MM.1S (cell line): Measurements from ENCODE around the gene CHST11.

Source experiments
- DNase-seq: peaks from one replicate; pipeline ENCODE4 v3.0.0-alpha.2; 2015
- H2AFZ ChIP-seq: fragments of 300-600 bp; sonication (generic); 2 replicates; pipeline ENCODE4 v1.6.0; 2016; ENCODE audit warnings: antibody characterized with exemption, low read length
- H3F3A ChIP-seq: fragments of 300-600 bp; sonication (generic); 2 replicates; pipeline ENCODE4 v1.6.1; 2016; ENCODE audit warnings: mild to moderate bottlenecking, antibody characterized with exemption, low read length, moderate library complexity, mixed read lengths; ENCODE audit not compliant: insufficient read depth
- H3K27ac ChIP-seq: fragments of 300-600 bp; sonication (generic); 2 replicates; pipeline ENCODE4 v1.5.1; 2016; ENCODE audit warnings: mild to moderate bottlenecking, low read length
- H3K27me3 ChIP-seq: fragments of 300-600 bp; sonication (generic); replicated peaks from 2 replicates; pipeline ENCODE4 v1.6.0; 2016; ENCODE audit warnings: low read length; ENCODE audit not compliant: insufficient read depth
- H3K36me3 ChIP-seq: fragments of 300-600 bp; sonication (generic); replicated peaks from 2 replicates; pipeline ENCODE4 v1.6.1; 2016; ENCODE audit warnings: mild to moderate bottlenecking, low read length, mixed read lengths; ENCODE audit not compliant: insufficient read depth
- H3K4me1 ChIP-seq: fragments of 300-600 bp; sonication (generic); 2 replicates; pipeline ENCODE4 v1.6.1; 2016; ENCODE audit warnings: low read length, mixed read lengths
- H3K4me2 ChIP-seq: fragments of 300-600 bp; sonication (generic); 2 replicates; pipeline ENCODE4 v1.6.0; 2016; ENCODE audit warnings: low read depth, low read length
- H3K4me3 ChIP-seq: fragments of 300-600 bp; sonication (generic); 2 replicates; pipeline ENCODE4 v1.5.1; 2016; ENCODE audit warnings: low read length, mixed read lengths
- H3K79me2 ChIP-seq: fragments of 300-600 bp; sonication (generic); 2 replicates; pipeline ENCODE4 v1.6.1; 2016; ENCODE audit warnings: mixed run types, low read length, mixed read lengths
- H3K9ac ChIP-seq: fragments of 300-600 bp; sonication (generic); 2 replicates; pipeline ENCODE4 v1.6.1; 2016; ENCODE audit warnings: low read length, mixed read lengths
- H3K9me2 ChIP-seq: fragments of 300-600 bp; sonication (generic); replicated peaks from 2 replicates; pipeline ENCODE4 v1.6.1; 2016; ENCODE audit warnings: mild to moderate bottlenecking, low read length, mixed read lengths; ENCODE audit not compliant: insufficient read depth
- H3K9me3 ChIP-seq: fragments of 300-600 bp; sonication (generic); replicated peaks from 2 replicates; pipeline ENCODE4 v1.6.1; 2016; ENCODE audit warnings: mild to moderate bottlenecking, low read length, mixed read lengths; ENCODE audit not compliant: insufficient read depth
- H4K20me1 ChIP-seq: fragments of 300-600 bp; sonication (generic); 2 replicates; pipeline ENCODE4 v1.6.1; 2016; ENCODE audit warnings: mild to moderate bottlenecking, low read length, moderate library complexity, mixed read lengths; ENCODE audit not compliant: insufficient read depth
- EZH2 ChIP-seq: fragments of 300-600 bp; sonication (generic); optimal IDR thresholded peaks from 2 replicates; pipeline ENCODE3; 2017; ENCODE audit warnings: low read depth, mild to moderate bottlenecking, antibody characterized with exemption, low read length, mixed read lengths
- EZH2phosphoT487 ChIP-seq: fragments of 300-600 bp; sonication (generic); IDR thresholded peaks from 2 replicates; pipeline ENCODE4 v1.6.1; 2018; ENCODE audit warnings: antibody characterized with exemption, low read length
- TF ChIP-seq, protein P1 (sequence below): fragments of 300-600 bp; sonication (generic); IDR thresholded peaks from 2 replicates; pipeline ENCODE4 v1.5.1; 2016; ENCODE audit warnings: antibody characterized with exemption, low read length, mixed read lengths

Gene CHST11

DNA sequence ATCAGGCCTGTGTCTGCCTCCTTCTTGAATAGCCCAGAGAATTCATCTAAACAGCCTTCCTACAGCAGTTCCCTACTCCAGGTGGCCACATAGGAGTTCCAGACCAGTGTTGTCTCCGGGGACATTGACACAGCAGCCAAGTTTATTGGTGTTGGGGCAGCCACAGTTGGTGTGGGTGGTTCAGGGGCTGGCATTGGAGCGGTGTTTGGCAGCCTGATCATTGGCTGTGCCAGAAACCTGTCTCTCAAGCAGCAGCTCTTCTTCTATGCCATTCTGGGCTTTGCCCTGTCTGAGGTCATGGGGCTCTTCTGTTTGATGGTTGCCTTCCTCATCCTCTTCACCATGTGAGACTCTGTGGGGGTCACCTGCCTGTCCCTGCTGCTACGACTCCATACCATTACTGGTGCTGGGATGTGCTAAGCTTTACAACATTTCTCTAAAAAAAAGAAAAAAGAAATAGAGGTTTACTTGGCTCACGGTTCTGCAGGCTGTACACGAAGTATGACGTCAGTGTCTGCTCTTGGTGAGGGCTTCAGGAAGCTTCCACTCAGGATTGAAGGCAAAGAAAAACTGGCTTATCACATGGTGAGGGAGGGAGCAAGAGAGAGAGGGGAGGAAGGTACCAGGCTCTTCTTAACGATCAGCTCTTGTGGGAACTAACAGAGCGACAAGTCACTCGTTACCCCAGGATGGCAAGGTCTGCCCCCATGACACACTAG lies 57.5 kb downstream of the CHST11 start:
- Histone ChIP-seq H3K4me3 (no peak overlapping the region), H3K27me3 (no peaks in the 10 kb centered on the region), H2AFZ (no peak overlapping the region), H3K4me2 (no peak overlapping the region), H3K27ac (no peak overlapping the region), H3K9me3 (no peaks in the 10 kb centered on the region), H3K9ac (no peak overlapping the region), H3F3A (no peaks in the 10 kb centered on the region), H3K36me3 (no peaks in the 10 kb centered on the region), H3K4me1 (no peaks in the 10 kb centered on the region), H3K79me2 (peaks cover 68% of the 10 kb centered on the region), H3K9me2 (no peaks in the 10 kb centered on the region), H4K20me1 (no peaks in the 10 kb centered on the region)
- DNase-seq = no peak
- TF ChIP-seq EZH2 (no peak), EZH2phosphoT487 (no peak)
- TF ChIP-seq, protein P1, sequence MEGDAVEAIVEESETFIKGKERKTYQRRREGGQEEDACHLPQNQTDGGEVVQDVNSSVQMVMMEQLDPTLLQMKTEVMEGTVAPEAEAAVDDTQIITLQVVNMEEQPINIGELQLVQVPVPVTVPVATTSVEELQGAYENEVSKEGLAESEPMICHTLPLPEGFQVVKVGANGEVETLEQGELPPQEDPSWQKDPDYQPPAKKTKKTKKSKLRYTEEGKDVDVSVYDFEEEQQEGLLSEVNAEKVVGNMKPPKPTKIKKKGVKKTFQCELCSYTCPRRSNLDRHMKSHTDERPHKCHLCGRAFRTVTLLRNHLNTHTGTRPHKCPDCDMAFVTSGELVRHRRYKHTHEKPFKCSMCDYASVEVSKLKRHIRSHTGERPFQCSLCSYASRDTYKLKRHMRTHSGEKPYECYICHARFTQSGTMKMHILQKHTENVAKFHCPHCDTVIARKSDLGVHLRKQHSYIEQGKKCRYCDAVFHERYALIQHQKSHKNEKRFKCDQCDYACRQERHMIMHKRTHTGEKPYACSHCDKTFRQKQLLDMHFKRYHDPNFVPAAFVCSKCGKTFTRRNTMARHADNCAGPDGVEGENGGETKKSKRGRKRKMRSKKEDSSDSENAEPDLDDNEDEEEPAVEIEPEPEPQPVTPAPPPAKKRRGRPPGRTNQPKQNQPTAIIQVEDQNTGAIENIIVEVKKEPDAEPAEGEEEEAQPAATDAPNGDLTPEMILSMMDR = no peak

DNA sequence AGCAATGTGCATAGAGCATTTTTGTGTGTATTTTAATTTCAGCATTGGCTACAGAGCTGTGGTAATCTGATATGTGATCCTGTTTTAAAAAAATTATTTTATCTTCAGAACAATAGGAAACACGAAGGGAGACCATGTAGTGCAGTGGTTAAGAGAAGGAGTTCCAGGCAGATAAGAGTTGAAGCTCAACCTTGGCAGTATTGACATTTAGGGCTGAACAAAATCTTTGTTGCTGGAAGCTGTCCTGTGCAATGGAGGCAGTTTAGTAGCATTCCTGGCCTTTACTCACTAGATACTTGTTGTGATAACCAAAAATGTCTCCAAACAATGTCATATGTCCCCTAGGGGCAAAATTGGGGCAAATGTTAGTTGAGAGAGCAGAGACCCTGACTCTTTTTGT lies 59.2 kb downstream of the CHST11 start:
- Histone ChIP-seq H3F3A (no peaks in the 10 kb centered on the region), H3K4me2 (no peak overlapping the region), H2AFZ (no peak overlapping the region), H3K9me3 (no peaks in the 10 kb centered on the region), H3K4me3 (no peak overlapping the region), H3K9me2 (no peaks in the 10 kb centered on the region), H3K4me1 (no peaks in the 10 kb centered on the region), H3K36me3 (no peaks in the 10 kb centered on the region), H3K27me3 (no peaks in the 10 kb centered on the region), H3K27ac (no peak overlapping the region), H3K9ac (no peak overlapping the region), H3K79me2 (peaks cover 78% of the 10 kb centered on the region), H4K20me1 (no peaks in the 10 kb centered on the region)
- TF ChIP-seq EZH2phosphoT487 = no peak
- TF ChIP-seq, protein P1 = no peak
- TF ChIP-seq EZH2 = no peak
- no peak for DNase-seq

DNA sequence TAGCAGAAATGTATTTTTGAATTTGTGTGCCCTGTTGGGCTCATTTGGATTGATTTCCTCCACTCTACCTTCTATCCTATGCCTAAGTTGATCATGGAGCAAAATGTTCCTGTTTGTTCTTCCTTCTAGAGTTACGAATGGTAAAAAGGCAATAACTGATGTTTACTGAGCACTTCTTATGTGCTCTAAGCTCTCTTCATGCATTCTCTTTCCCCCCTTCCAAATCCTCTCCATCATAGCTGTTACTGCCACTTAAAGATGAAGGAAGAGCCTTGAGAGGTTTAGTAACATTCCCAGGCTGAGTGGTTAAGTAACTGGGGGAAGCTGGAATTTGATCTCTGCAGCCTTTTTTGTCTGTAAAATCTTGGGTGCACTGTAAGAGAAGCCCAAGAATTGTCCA lies 60.1 kb downstream of the CHST11 start:
- no peaks in the 10 kb centered on the region for H3K27me3 ChIP-seq
- DNase-seq = no peak
- no peaks in the 10 kb centered on the region for H3K9me2 ChIP-seq
- no peak overlapping the region for H3K4me2 ChIP-seq
- H3K4me3 ChIP-seq = no peak overlapping the region
- no peaks in the 10 kb centered on the region for H3K4me1 ChIP-seq
- no peak overlapping the region for H3K27ac ChIP-seq
- no peaks in the 10 kb centered on the region for H4K20me1 ChIP-seq
- no peaks in the 10 kb centered on the region for H3K36me3 ChIP-seq
- TF ChIP-seq EZH2phosphoT487 (no peak), EZH2 (no peak)
- TF ChIP-seq, protein P1 = no peak
- no peak overlapping the region for H3K9ac ChIP-seq
- H3F3A ChIP-seq = no peaks in the 10 kb centered on the region
- H3K79me2 ChIP-seq = peaks cover 78% of the 10 kb centered on the region
- H3K9me3 ChIP-seq = no peaks in the 10 kb centered on the region
- no peak overlapping the region for H2AFZ ChIP-seq
